IMR-90 (cell line): Measurements from ENCODE around the gene CARD16. TPM values are rescaled to one million over a fixed set of nuclear protein-coding genes. Genes with fewer than 3 reads are reported as not detected.

Experiments
- ATAC-seq: fragments of 200-7000 bp; cut with Tn5 transposase; 2 replicates; pipeline ENCODE4 v1.9.1; 2020; ENCODE audit warnings: low read depth, mild to moderate bottlenecking, moderate library complexity
- BruUV-seq: library from RNA; stranded (reverse); fragments of 400-500 nt; replicated peaks from 2 replicates; lab custom pipeline; 2021; lab: Mats Ljungman, UMichigan
- CTCF ChIA-PET: fragments of 300-600 bp; formaldehyde crosslinking; extraction: SDS; loops from one replicate; lab custom pipeline; 2021; ENCODE audit warnings: antibody characterized with exemption; lab: Yijun Ruan, JAX
- POLR2A ChIA-PET: fragments of 300-600 bp; sonication (Branson Sonifier 250); formaldehyde crosslinking; loops from one replicate; lab custom pipeline; 2022; ENCODE audit warnings: antibody characterized with exemption; ENCODE audit not compliant: unreplicated experiment; lab: Charles Lee
- DNase-seq: peaks from one replicate; pipeline ENCODE4 v3.0.0; 2013
- H2AFZ ChIP-seq: replicated peaks from 2 replicates; pipeline ENCODE3; 2013; ENCODE audit warnings: low read length, mild to moderate bottlenecking; ENCODE audit not compliant: poor library complexity
- H2AK5ac ChIP-seq: 2 replicates; pipeline ENCODE4 v1.6.1; 2013; ENCODE audit warnings: low read depth, low read length, inconsistent platforms
- H2AK9ac ChIP-seq: replicated peaks from 2 replicates; pipeline ENCODE3; 2013; ENCODE audit warnings: mild to moderate bottlenecking, low read depth, low read length, moderate library complexity; ENCODE audit not compliant: poor library complexity
- H2BK120ac ChIP-seq: 2 replicates; pipeline ENCODE4 v1.6.1; 2013; ENCODE audit warnings: low read depth, low read length, inconsistent platforms
- H2BK15ac ChIP-seq: 3 replicates; pipeline ENCODE4 v1.6.1; 2013; ENCODE audit warnings: low read depth, low read length, inconsistent platforms
- H2BK20ac ChIP-seq: 2 replicates; pipeline ENCODE4 v1.6.1; 2013; ENCODE audit warnings: low read depth, mild to moderate bottlenecking, inconsistent platforms, low read length, moderate library complexity
- H2BK5ac ChIP-seq: 2 replicates; pipeline ENCODE4 v1.6.1; 2013; ENCODE audit warnings: mild to moderate bottlenecking, low read depth, low read length, inconsistent platforms; ENCODE audit not compliant: poor library complexity, severe bottlenecking
- H3K14ac ChIP-seq: replicated peaks from 2 replicates; pipeline ENCODE4 v1.6.1; 2013; ENCODE audit warnings: low read depth, low read length, inconsistent platforms
- H3K18ac ChIP-seq: 2 replicates; pipeline ENCODE4 v1.6.1; 2013; ENCODE audit warnings: low read depth, low read length, control low read depth
- H3K23ac ChIP-seq: 2 replicates; pipeline ENCODE4 v1.6.1; 2013; ENCODE audit warnings: low read depth, low read length, inconsistent platforms
- H3K27ac ChIP-seq: 2 replicates; pipeline ENCODE4 v1.5.1; 2013; ENCODE audit warnings: mild to moderate bottlenecking, control low read depth, low read length; ENCODE audit not compliant: insufficient read depth
- H3K27me3 ChIP-seq: 2 replicates; pipeline ENCODE4 v1.6.1; 2013; ENCODE audit warnings: low read length; ENCODE audit not compliant: control insufficient read depth, insufficient read depth
- H3K36me3 ChIP-seq: 2 replicates; pipeline ENCODE4 v1.6.1; 2013; ENCODE audit warnings: low read length, mixed read lengths; ENCODE audit not compliant: control insufficient read depth, insufficient read depth
- H3K4ac ChIP-seq: 2 replicates; pipeline ENCODE4 v1.6.1; 2013; ENCODE audit warnings: low read depth, low read length, inconsistent platforms
- H3K4me1 ChIP-seq: 2 replicates; pipeline ENCODE4 v1.6.1; 2013; ENCODE audit warnings: low read length, mixed read lengths; ENCODE audit not compliant: control insufficient read depth, insufficient read depth
- H3K4me2 ChIP-seq: 2 replicates; pipeline ENCODE4 v1.6.1; 2013; ENCODE audit warnings: low read depth, mild to moderate bottlenecking, control low read depth, low read length, moderate library complexity
- H3K4me3 ChIP-seq: 2 replicates; pipeline ENCODE4 v1.5.1; 2013; ENCODE audit warnings: low read depth, mild to moderate bottlenecking, control low read depth, low read length, moderate library complexity; ENCODE audit not compliant: insufficient read depth
- H3K56ac ChIP-seq: 2 replicates; pipeline ENCODE4 v1.6.1; 2013; ENCODE audit warnings: low read length, inconsistent platforms; ENCODE audit not compliant: insufficient read depth; ENCODE audit errors: extremely low read depth
- H3K79me1 ChIP-seq, 2 experiments: 2 replicates each; pipeline ENCODE4 v1.6.1; 2013; ENCODE audit warnings: low read length in 2 of 2, inconsistent platforms in 1 of 2, low read depth in 1 of 2
- H3K9ac ChIP-seq: 2 replicates; pipeline ENCODE4 v1.6.1; 2013; ENCODE audit warnings: low read depth, low read length, control low read depth
- H3K9me1 ChIP-seq: 2 replicates; pipeline ENCODE4 v1.6.1; 2013; ENCODE audit warnings: low read length, inconsistent platforms; ENCODE audit not compliant: insufficient read depth
- H3K9me3 ChIP-seq: 2 replicates; pipeline ENCODE4 v1.6.1; 2013; ENCODE audit warnings: low read length; ENCODE audit not compliant: control insufficient read depth, insufficient read depth
- H4K20me1 ChIP-seq: 2 replicates; pipeline ENCODE4 v1.6.1; 2013; ENCODE audit warnings: low read length, inconsistent platforms; ENCODE audit not compliant: insufficient read depth
- H4K5ac ChIP-seq: 2 replicates; pipeline ENCODE4 v1.6.1; 2013; ENCODE audit warnings: mild to moderate bottlenecking, low read depth, low read length, control low read depth
- H4K8ac ChIP-seq, 2 experiments: 2 replicates each; pipeline ENCODE4 v1.6.1; 2013; ENCODE audit warnings: low read depth in 2 of 2, low read length in 2 of 2, control low read depth in 1 of 2, inconsistent platforms in 1 of 2
- H4K91ac ChIP-seq: 2 replicates; pipeline ENCODE4 v1.6.1; 2013; ENCODE audit warnings: low read depth, low read length, inconsistent platforms; ENCODE audit not compliant: insufficient read depth
- BHLHE40 ChIP-seq: fragments of 150-350 bp; IDR thresholded peaks from 2 replicates; pipeline ENCODE4 v1.6.1; 2016; ENCODE audit warnings: mild to moderate bottlenecking, low read depth, low read length
- CHD1 ChIP-seq: IDR thresholded peaks from 2 replicates; pipeline ENCODE4 v1.6.1; 2012; ENCODE audit warnings: low read depth, low read length, improper control_type of control experiment
- FOS ChIP-seq: fragments of 150-350 bp; IDR thresholded peaks from 2 replicates; pipeline ENCODE4 v1.6.1; 2016; ENCODE audit warnings: low read depth, low read length
- MAFK ChIP-seq: IDR thresholded peaks from 2 replicates; pipeline ENCODE4 v1.6.1; 2012; ENCODE audit warnings: low read depth, low read length, improper control_type of control experiment
- MAZ ChIP-seq: IDR thresholded peaks from 2 replicates; pipeline ENCODE4 v1.6.1; 2012; ENCODE audit warnings: low read depth, mild to moderate bottlenecking, low read length, improper control_type of control experiment, moderate library complexity, borderline replicate concordance
- MXI1 ChIP-seq: IDR thresholded peaks from 2 replicates; pipeline ENCODE4 v1.6.1; 2012; ENCODE audit warnings: low read depth, mild to moderate bottlenecking, low read length, moderate library complexity, borderline replicate concordance
- NFE2L2 ChIP-seq: fragments of 150-350 bp; IDR thresholded peaks from 2 replicates; pipeline ENCODE4 v1.6.1; 2016; ENCODE audit warnings: low read depth, mild to moderate bottlenecking, low read length
- POLR2A ChIP-seq: IDR thresholded peaks from 2 replicates; pipeline ENCODE4 v1.6.1; 2012; ENCODE audit warnings: mild to moderate bottlenecking, low read depth, low read length
- RAD21 ChIP-seq: IDR thresholded peaks from 2 replicates; pipeline ENCODE4 v1.6.1; 2012; ENCODE audit warnings: low read length, improper control_type of control experiment
- RCOR1 ChIP-seq: IDR thresholded peaks from 2 replicates; pipeline ENCODE4 v1.6.1; 2012; ENCODE audit warnings: mild to moderate bottlenecking, low read length, improper control_type of control experiment; ENCODE audit not compliant: insufficient replicate concordance
- RFX5 ChIP-seq: IDR thresholded peaks from 2 replicates; pipeline ENCODE4 v1.8.0; 2012; ENCODE audit warnings: low read depth, mild to moderate bottlenecking, low read length, moderate library complexity
- SMC3 ChIP-seq: fragments of 150-350 bp; IDR thresholded peaks from 2 replicates; pipeline ENCODE4 v1.6.1; 2016; ENCODE audit warnings: low read depth, mild to moderate bottlenecking, antibody characterized with exemption, low read length, moderate library complexity
- WGBS, 2 experiments: methylation state at CpG; one replicate each; pipeline versions ENCODE4 v1.1.5 to v1.1.7; 2013; ENCODE audit warnings: missing lambda C conversion rate in 2 of 2; ENCODE audit not compliant: insufficient read length in 1 of 2; ENCODE audit errors: extremely low coverage in 2 of 2; 5-methylcytosine and 5-hydroxymethylcytosine counted together
- dilution Hi-C: fragments of 300-500 bp; cut with HindIII; formaldehyde crosslinking; loops from one replicate; pipeline ENCODE4 v1.14.3; 2018; ENCODE audit warnings: low sequenced_read_pairs; ENCODE audit not compliant: unreplicated experiment
- in situ Hi-C: fragments of 300-500 bp; cut with MboI; formaldehyde crosslinking; loops from 3 replicates; pipeline ENCODE4 v1.14.3; 2019; ENCODE audit warnings: low sequenced_read_pairs, inconsistent platforms, mixed read lengths
- intact Hi-C: fragments of 100-400 bp; cut with micrococcal nuclease; formaldehyde crosslinking; loops from 2 replicates; pipeline ENCODE4 v1.10.0; 2022
- polyA plus RNA-seq, 3 experiments: library from polyadenylated mRNA; depleted of rRNA; stranded (reverse); fragments of >200 nt; gene quantifications; 2 replicates each; pipeline ENCODE4 v1.2.3, GENCODE V29; 2012; ENCODE audit warnings: low replicate concordance in 1 of 3
- total RNA-seq: library from RNA; depleted of rRNA; stranded (reverse); fragments of >200 nt; gene quantifications from 2 replicates; pipeline ENCODE4 v1.2.3, GENCODE V29; 2012
- TF ChIP-seq, protein P1 (sequence below): fragments of 150-350 bp; IDR thresholded peaks from 2 replicates; pipeline ENCODE4 v1.6.1; 2016; ENCODE audit warnings: low read depth, mild to moderate bottlenecking, low read length, moderate library complexity, borderline replicate concordance
- TF ChIP-seq, protein P2 (sequence below): conservative IDR thresholded peaks from 2 replicates; pipeline ENCODE4 v1.5.1; 2012; ENCODE audit warnings: mild to moderate bottlenecking, low read depth, low read length, improper control_type of control experiment

Gene CARD16
- total and polyA plus RNA-seq, 2 of the 4 experiments (the other 2 are of a cell fraction), result 7.9 to 29.2 TPM

DNA sequence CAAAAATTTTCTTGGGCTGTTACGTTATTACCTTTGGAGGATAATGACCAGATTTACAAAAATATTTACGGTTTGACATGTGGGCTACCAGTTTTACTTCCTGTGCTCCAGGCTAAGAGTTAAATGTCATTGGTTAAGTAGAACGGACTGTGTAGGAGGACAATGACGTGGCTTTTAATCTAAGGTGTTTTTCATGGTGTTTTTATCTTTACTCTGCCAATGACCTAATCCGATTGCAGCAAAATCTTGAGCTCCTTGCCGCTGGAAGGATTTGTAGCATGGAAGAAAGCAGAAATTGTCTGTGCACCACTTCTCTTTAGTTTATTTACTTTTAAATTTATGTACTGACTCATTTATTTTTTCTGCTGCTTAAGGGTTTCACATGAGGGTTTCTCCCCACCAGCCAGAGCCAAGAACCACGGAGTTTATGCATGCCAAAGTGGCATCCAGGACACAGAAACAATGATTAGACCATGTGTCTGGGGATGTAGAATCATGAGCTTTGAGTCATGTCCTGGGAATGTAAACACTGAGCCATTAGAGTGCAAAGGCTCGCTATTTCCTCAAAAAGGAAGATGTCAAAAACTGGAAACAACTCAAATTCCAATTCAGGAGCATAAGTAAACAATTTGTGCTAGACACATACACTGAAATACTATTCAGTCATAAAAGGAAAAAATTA is 1.9 kb upstream of the CARD16 start:
- DNase-seq (peak; percentile 100), ATAC-seq (peak; percentile 93)
- Histone ChIP-seq H2AFZ (no peak overlapping the region), H2BK120ac (peak overlapping the region; percentile 48; the same call in 1 of the 2 replicates), H3K18ac (peak overlapping the region; percentile 31; the same call in 1 of the 2 replicates), H2AK5ac (no peak overlapping the region), H3K4ac (peak overlapping the region; percentile 89; the same call in 1 of the 2 replicates), H3K9me1 (0 out of 2 replicates have a peak, but pooled peaks cover 3% of the 10 kb centered on the region), H2AK9ac (no peak overlapping the region), H3K56ac (no peak overlapping the region), H3K4me3 (no peak overlapping the region), H3K27me3 (no peaks in the 10 kb centered on the region), H3K27ac (no peak overlapping the region; the same call in 1 of the 2 replicates), H2BK15ac (no peak overlapping the region; the same call in 1 of the 3 replicates), H3K79me1 (peaks cover 0 to 22% of the 10 kb centered on the region in 2 experiments; a peak in 2 of 4 replicates), H3K4me2 (peak overlapping the region; percentile 32; the same call in 1 of the 2 replicates), H3K23ac (no peak overlapping the region), H4K8ac (peak overlapping the region in 1 of 2 experiments; percentile 26; a peak in 1 of 4 replicates), H3K9me3 (no peaks in the 10 kb centered on the region), H4K20me1 (no peaks in the 10 kb centered on the region), H4K91ac (no peak overlapping the region), H3K36me3 (no peaks in the 10 kb centered on the region; the same call in 1 of the 2 replicates), H2BK20ac (peak overlapping the region; percentile 30; the same call in 1 of the 2 replicates), H3K9ac (no peak overlapping the region), H2BK5ac (peak overlapping the region; percentile 93), H4K5ac (no peak overlapping the region), H3K14ac (no peak overlapping the region), H3K4me1 (peaks cover 9% of the 10 kb centered on the region)
- dilution Hi-C loops, result no loop called here
- POLR2A ChIA-PET, result no interaction called here
- WGBS, 2 experiments, result no CpG with 5 or more reads among the region's 8 CpGs
- in situ Hi-C loops, result no loop called here
- CTCF ChIA-PET, result no interaction called here
- BruUV-seq, result no TSS peak
- intact Hi-C loops, result loop anchor here (2.0 to 5.0 kb wide), 4 partner anchors 78 to 815 kb away; partner anchors contain the start of gene CASP4
- TF ChIP-seq CHD1 (no peak), FOS (peak; percentile 98), RAD21 (peak; percentile 10; the same call in 1 of the 2 replicates), MAFK (peak; percentile 86), RFX5 (no peak), BHLHE40 (peak; percentile 76), POLR2A (no peak), MAZ (peak; percentile 66; the same call in 1 of the 2 replicates), SMC3 (no peak), MXI1 (peak; percentile 79; the same call in 1 of the 2 replicates), NFE2L2 (peak; percentile 55; the same call in 1 of the 2 replicates), RCOR1 (peak; percentile 94)
- TF ChIP-seq, protein P1, sequence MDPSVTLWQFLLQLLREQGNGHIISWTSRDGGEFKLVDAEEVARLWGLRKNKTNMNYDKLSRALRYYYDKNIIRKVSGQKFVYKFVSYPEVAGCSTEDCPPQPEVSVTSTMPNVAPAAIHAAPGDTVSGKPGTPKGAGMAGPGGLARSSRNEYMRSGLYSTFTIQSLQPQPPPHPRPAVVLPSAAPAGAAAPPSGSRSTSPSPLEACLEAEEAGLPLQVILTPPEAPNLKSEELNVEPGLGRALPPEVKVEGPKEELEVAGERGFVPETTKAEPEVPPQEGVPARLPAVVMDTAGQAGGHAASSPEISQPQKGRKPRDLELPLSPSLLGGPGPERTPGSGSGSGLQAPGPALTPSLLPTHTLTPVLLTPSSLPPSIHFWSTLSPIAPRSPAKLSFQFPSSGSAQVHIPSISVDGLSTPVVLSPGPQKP, result no peak
- TF ChIP-seq, protein P2, sequence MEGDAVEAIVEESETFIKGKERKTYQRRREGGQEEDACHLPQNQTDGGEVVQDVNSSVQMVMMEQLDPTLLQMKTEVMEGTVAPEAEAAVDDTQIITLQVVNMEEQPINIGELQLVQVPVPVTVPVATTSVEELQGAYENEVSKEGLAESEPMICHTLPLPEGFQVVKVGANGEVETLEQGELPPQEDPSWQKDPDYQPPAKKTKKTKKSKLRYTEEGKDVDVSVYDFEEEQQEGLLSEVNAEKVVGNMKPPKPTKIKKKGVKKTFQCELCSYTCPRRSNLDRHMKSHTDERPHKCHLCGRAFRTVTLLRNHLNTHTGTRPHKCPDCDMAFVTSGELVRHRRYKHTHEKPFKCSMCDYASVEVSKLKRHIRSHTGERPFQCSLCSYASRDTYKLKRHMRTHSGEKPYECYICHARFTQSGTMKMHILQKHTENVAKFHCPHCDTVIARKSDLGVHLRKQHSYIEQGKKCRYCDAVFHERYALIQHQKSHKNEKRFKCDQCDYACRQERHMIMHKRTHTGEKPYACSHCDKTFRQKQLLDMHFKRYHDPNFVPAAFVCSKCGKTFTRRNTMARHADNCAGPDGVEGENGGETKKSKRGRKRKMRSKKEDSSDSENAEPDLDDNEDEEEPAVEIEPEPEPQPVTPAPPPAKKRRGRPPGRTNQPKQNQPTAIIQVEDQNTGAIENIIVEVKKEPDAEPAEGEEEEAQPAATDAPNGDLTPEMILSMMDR, result no peak
